Endothelial cell of umbilical vein (primary cell): Measurements from ENCODE around the gene SLC7A8. TPM values are rescaled to one million over a fixed set of nuclear protein-coding genes. Genes with fewer than 3 reads are reported as not detected.

Experiments
- BruUV-seq: library from RNA; stranded (reverse); fragments of 400-500 nt; replicated peaks from 2 replicates; lab custom pipeline; 2021; lab: Mats Ljungman, UMichigan
- CTCF ChIA-PET: fragments of 300-600, 350-600 bp; sonication (Branson Sonifier 250); formaldehyde crosslinking; loops from one replicate; lab custom pipeline; 2021; ENCODE audit warnings: antibody characterized with exemption, inconsistent platforms; lab: Charles Lee
- POLR2A ChIA-PET: fragments of 300-600, 350-600 bp; sonication (Branson Sonifier 250); formaldehyde crosslinking; loops from one replicate; lab custom pipeline; 2021; ENCODE audit warnings: antibody characterized with exemption, inconsistent platforms; lab: Charles Lee
- DNase-seq: peaks from one replicate; pipeline ENCODE4 v3.0.0-alpha.2; 2011; ENCODE audit warnings: low read depth, low spot score
- FAIRE-seq: peaks from 2 replicates; lab custom pipeline; 2011; peaks lifted over from hg19 to GRCh38; lab: Jason Lieb, UNC
- H2AFZ ChIP-seq: 2 replicates; pipeline ENCODE4 v1.6.0; 2012; ENCODE audit warnings: low read depth, low read length, control low read depth, inconsistent platforms
- H3K27ac ChIP-seq: 2 replicates; pipeline ENCODE4 v1.5.1; 2011; ENCODE audit warnings: low read depth, mild to moderate bottlenecking, control low read depth, low read length, moderate library complexity; ENCODE audit not compliant: insufficient read depth
- H3K27me3 ChIP-seq, 2 experiments: 2 replicates each; pipeline versions ENCODE4 v1.6.0 to v1.6.1; 2011; ENCODE audit warnings: low read length in 2 of 2, mixed read lengths in 1 of 2; ENCODE audit not compliant: control insufficient read depth in 2 of 2, insufficient read depth in 2 of 2
- H3K36me3 ChIP-seq, 2 experiments: 2 replicates in 1 of 2; 3 replicates in 1 of 2; pipeline ENCODE4 v1.5.1; 2011; ENCODE audit warnings: low read length in 2 of 2, mild to moderate bottlenecking in 1 of 2, moderate library complexity in 1 of 2; ENCODE audit not compliant: control insufficient read depth in 2 of 2, insufficient read depth in 2 of 2; ENCODE audit errors: extremely low read depth in 1 of 2
- H3K4me1 ChIP-seq: 3 replicates; pipeline ENCODE4 v1.5.1; 2011; ENCODE audit warnings: mild to moderate bottlenecking, low read length; ENCODE audit not compliant: control insufficient read depth, insufficient read depth; ENCODE audit errors: extremely low read depth
- H3K4me2 ChIP-seq: 2 replicates; pipeline ENCODE4 v1.6.1; 2011; ENCODE audit warnings: low read length, control low read depth, mixed read lengths; ENCODE audit not compliant: insufficient read depth
- H3K4me3 ChIP-seq, 3 experiments: fragments of 200-600 bp in 1 of 3; sonication (generic), shearing (Covaris generic) in 1 of 3; replicated peaks in 1 of 3; 2 replicates each; pipeline ENCODE4 v1.5.1; 2011 to 2016; ENCODE audit warnings: control low read depth in 3 of 3, low read length in 3 of 3, mild to moderate bottlenecking in 2 of 3, inconsistent platforms in 1 of 3, low read depth in 1 of 3, moderate library complexity in 1 of 3; ENCODE audit not compliant: insufficient read depth in 1 of 3
- H3K79me2 ChIP-seq: 2 replicates; pipeline ENCODE4 v1.6.0; 2012; ENCODE audit warnings: low read length, inconsistent platforms; ENCODE audit not compliant: control insufficient read depth, insufficient read depth
- H3K9ac ChIP-seq: replicated peaks from 2 replicates; pipeline ENCODE3; 2011; ENCODE audit warnings: low read length, control low read depth; ENCODE audit not compliant: insufficient read depth; ENCODE audit errors: extremely low read depth
- H3K9me1 ChIP-seq: replicated peaks from 3 replicates; pipeline ENCODE4 v1.6.0; 2011; ENCODE audit warnings: mild to moderate bottlenecking, low read length; ENCODE audit not compliant: control insufficient read depth, insufficient read depth; ENCODE audit errors: extremely low read depth
- H3K9me3 ChIP-seq: replicated peaks from 2 replicates; pipeline ENCODE4 v1.5.1; 2012; ENCODE audit warnings: low read length, inconsistent platforms; ENCODE audit not compliant: control insufficient read depth, insufficient read depth
- H4K20me1 ChIP-seq: replicated peaks from 2 replicates; pipeline ENCODE3; 2011; ENCODE audit warnings: mild to moderate bottlenecking, low read length; ENCODE audit not compliant: control insufficient read depth, insufficient read depth; ENCODE audit errors: extremely low read depth
- CTCF ChIP-seq, 2 donors: IDR thresholded peaks; 1 replicate in 1 of 2; 2 replicates in 1 of 2; pipeline ENCODE4 v1.5.1; 2011; ENCODE audit warnings: low read length in 2 of 2, mild to moderate bottlenecking in 2 of 2, moderate library complexity in 2 of 2, control low read depth in 1 of 2, inconsistent platforms in 1 of 2, low read depth in 1 of 2; ENCODE audit not compliant: insufficient read depth in 1 of 2; ENCODE audit errors: extremely low read depth in 1 of 2
- EZH2 ChIP-seq: IDR thresholded peaks from 2 replicates; pipeline ENCODE4 v1.6.1; 2012; ENCODE audit warnings: borderline replicate concordance, low read depth, mild to moderate bottlenecking, moderate library complexity, low read length, inconsistent platforms; ENCODE audit not compliant: severe bottlenecking
- FOS ChIP-seq: IDR thresholded peaks from 2 replicates; pipeline ENCODE4 v1.6.1; 2011; ENCODE audit warnings: mild to moderate bottlenecking, low read length, moderate library complexity, borderline replicate concordance; ENCODE audit not compliant: insufficient read depth
- GATA2 ChIP-seq: IDR thresholded peaks from 2 replicates; pipeline ENCODE4 v1.7.0; 2011; ENCODE audit warnings: low read depth, mild to moderate bottlenecking, moderate library complexity, mixed read lengths, low read length; ENCODE audit not compliant: insufficient read length, insufficient read depth
- MYC ChIP-seq: IDR thresholded peaks from one replicate; pipeline ENCODE4 v1.6.1; 2011; ENCODE audit warnings: mild to moderate bottlenecking, low read depth, low read length
- POLR2A ChIP-seq: IDR thresholded peaks from 2 replicates; pipeline ENCODE4 v1.6.1; 2012; ENCODE audit warnings: low read depth, mild to moderate bottlenecking, control low read depth, low read length
- POLR2AphosphoS5 ChIP-seq: IDR thresholded peaks from 2 replicates; pipeline ENCODE4 v1.6.1; 2012; ENCODE audit warnings: low read depth, mild to moderate bottlenecking, control low read depth, low read length, moderate library complexity; ENCODE audit not compliant: insufficient read depth
- dilution Hi-C: fragments of 300-500 bp; cut with MboI; formaldehyde crosslinking; loops from one replicate; pipeline ENCODE4 v1.15.0; 2019; ENCODE audit warnings: low sequenced_read_pairs; ENCODE audit not compliant: extremely low pct_ligation_motif_present
- intact Hi-C: fragments of 100-400 bp; cut with micrococcal nuclease; formaldehyde crosslinking; loops from one replicate; pipeline ENCODE4 v1.10.0; 2022
- polyA plus RNA-seq, 4 experiments: library from polyadenylated mRNA; depleted of rRNA in 3 of 4; stranded (reverse) in 3 of 4; unstranded in 1 of 4; fragments of >200 nt; gene quantifications; 2 replicates each; pipeline versions ENCODE4 v1.2.1 to v1.2.3, GENCODE V29; 2011 to 2012; ENCODE audit warnings: missing spikeins in 1 of 4
- total RNA-seq: library from RNA; stranded (reverse); gene quantifications from 2 replicates; pipeline ENCODE4 v1.2.3, GENCODE V29; 2021

The SLC7A8 gene
- total and polyA plus RNA-seq, 2 donors (not counting 3 experiments of a cell fraction or from before 2014, with no cell fraction given): 0.76 to 1.1 TPM

GRCh38 chr14:23104591-23105347, 78.7 kb downstream of the SLC7A8 start, which contains the start of gene CIROP:
Gene CIROP (minus strand): TSS chr14:23104989. CDS start chr14:23104920, 69 bp downstream.
- Histone ChIP-seq H3K27ac (no peak within 1 kb of the TSS), H3K4me1 (no peaks in the 10 kb centered on the region), H4K20me1 (no peaks in the 10 kb centered on the region), H2AFZ (no peak within 1 kb of the TSS), H3K9me1 (no peaks in the 10 kb centered on the region), H3K9me3 (no peaks in the 10 kb centered on the region), H3K4me2 (no peak within 1 kb of the TSS), H3K79me2 (no peaks in the 10 kb centered on the region), H3K27me3 (no peaks in the 10 kb centered on the region), H3K4me3 (no peak within 1 kb of the TSS), H3K9ac (no peak within 1 kb of the TSS), H3K36me3 (no peaks in the 10 kb centered on the region)
- FAIRE-seq (no peak), DNase-seq (no peak)
- POLR2A ChIA-PET: no interaction called here
- intact Hi-C loops (loop anchor here (5.0 kb wide), 1 partner anchor 112 kb away; no protein-coding TSS in a partner anchor), dilution Hi-C loops (no loop called here)
- TF ChIP-seq POLR2A (no peak), EZH2 (no peak)
- CTCF ChIA-PET: interaction anchor here (1.1 to 1.3 kb wide), 2 partner anchors 16 to 36 kb away, joined by 5 read pairs; no protein-coding TSS in a partner anchor
- BruUV-seq: no TSS peak

GRCh38 chr14:23104070-23104590, 79.3 kb downstream of the SLC7A8 start:
- FAIRE-seq (no peak), DNase-seq (no peak)
- intact Hi-C loops: no loop called here
- ChIA-PET CTCF (interaction anchor here (1.3 to 1.5 kb wide), 2 partner anchors 16 to 35 kb away, joined by 3 to 5 read pairs; no protein-coding TSS in a partner anchor), POLR2A (no interaction called here)
- Histone ChIP-seq H2AFZ (no peak overlapping the region), H3K79me2 (peaks cover 2% of the 10 kb centered on the region), H3K27me3 (no peaks in the 10 kb centered on the region), H3K9me1 (no peaks in the 10 kb centered on the region), H4K20me1 (no peaks in the 10 kb centered on the region), H3K4me2 (no peak overlapping the region), H3K36me3 (peaks cover 0 to 2% of the 10 kb centered on the region in 2 experiments), H3K9me3 (no peaks in the 10 kb centered on the region), H3K4me3 (no peak overlapping the region), H3K9ac (no peak overlapping the region), H3K27ac (no peak overlapping the region), H3K4me1 (no peaks in the 10 kb centered on the region)
- dilution Hi-C loops: no loop called here
- TF ChIP-seq CTCF (IDR thresholded peaks at IDR 0.05; ENCODE audit: extremely low read depth in 1 of 2, insufficient read depth in 1 of 2, low read depth in 1 of 2, low read length in 2 of 2): no peak
- TF ChIP-seq GATA2: no peak
- TF ChIP-seq FOS: no peak
- no peak for TF ChIP-seq POLR2AphosphoS5
- TF ChIP-seq MYC: no peak
- no peak for TF ChIP-seq EZH2
- BruUV-seq: no TSS peak
